Testis (tissue), 2 donors: ENCODE measurements around the gene PDGFB.

Experiments used
- POLR2A ChIP-seq: fragments of 450-650 bp; IDR thresholded peaks from one replicate; pipeline ENCODE4 v1.6.1; 2017; ENCODE audit warnings: antibody characterized with exemption, mild to moderate bottlenecking, moderate library complexity
- TF ChIP-seq, protein P1 (sequence below), 3 experiments: fragments of 450-650 bp in 2 of 3; fragments of 200-600 bp in 1 of 3; sonication (generic) in 1 of 3; IDR thresholded peaks; one replicate each; pipeline ENCODE4 v1.5.1; 2016 to 2019; ENCODE audit warnings: antibody characterized with exemption in 3 of 3, mild to moderate bottlenecking in 2 of 3, moderate library complexity in 1 of 3

DNA sequence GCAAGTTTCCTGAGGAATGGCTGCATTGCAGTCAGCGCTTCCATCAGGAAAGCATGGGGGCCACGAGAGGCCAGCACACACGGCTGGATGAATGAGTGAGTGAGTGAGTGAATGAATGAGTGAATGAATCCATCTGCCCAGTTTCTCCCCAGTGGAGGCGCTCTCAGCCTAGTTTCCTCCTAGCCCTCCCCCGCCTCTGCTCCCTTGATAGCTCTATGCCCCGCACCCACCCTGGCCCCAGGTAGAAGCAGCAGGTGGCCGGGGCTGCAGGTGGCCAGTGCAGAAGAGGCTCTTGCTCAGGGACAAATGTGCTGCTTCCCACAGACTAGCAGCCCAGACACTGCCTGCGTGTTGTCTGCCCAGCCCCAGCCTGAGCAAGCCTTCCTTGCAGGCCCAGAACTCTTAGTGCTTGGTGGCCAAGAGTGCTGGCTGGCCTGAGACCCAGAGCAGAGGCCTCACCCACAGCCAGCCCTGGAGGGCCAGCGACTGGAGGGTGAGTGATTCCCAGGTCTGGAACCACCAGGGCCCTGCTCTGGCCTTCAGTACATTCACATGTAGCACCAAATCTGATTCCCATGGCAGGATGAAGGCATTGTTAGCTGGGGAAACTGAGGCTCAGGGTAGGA lies 31.1 kb upstream of the PDGFB start:
- TF ChIP-seq, protein P1, sequence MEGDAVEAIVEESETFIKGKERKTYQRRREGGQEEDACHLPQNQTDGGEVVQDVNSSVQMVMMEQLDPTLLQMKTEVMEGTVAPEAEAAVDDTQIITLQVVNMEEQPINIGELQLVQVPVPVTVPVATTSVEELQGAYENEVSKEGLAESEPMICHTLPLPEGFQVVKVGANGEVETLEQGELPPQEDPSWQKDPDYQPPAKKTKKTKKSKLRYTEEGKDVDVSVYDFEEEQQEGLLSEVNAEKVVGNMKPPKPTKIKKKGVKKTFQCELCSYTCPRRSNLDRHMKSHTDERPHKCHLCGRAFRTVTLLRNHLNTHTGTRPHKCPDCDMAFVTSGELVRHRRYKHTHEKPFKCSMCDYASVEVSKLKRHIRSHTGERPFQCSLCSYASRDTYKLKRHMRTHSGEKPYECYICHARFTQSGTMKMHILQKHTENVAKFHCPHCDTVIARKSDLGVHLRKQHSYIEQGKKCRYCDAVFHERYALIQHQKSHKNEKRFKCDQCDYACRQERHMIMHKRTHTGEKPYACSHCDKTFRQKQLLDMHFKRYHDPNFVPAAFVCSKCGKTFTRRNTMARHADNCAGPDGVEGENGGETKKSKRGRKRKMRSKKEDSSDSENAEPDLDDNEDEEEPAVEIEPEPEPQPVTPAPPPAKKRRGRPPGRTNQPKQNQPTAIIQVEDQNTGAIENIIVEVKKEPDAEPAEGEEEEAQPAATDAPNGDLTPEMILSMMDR (IDR thresholded peaks at IDR 0.05): no peak
- no peak for TF ChIP-seq POLR2A
